ENCODE data around the gene CHRNG. TPM values are rescaled to one million over a fixed set of nuclear protein-coding genes. Genes with fewer than 3 reads are reported as not detected.

The CHRNG gene
- total and polyA plus RNA-seq, 2 experiments from 2014 or later, result not detected

GRCh38 chr2:232525791-232526371 lies 13.6 kb upstream of the CHRNG start, which contains the start of gene CHRND:
Gene CHRND, plus strand, starts transcription at chr2:232526160. Its CDS starts 56 bp downstream, at chr2:232526216.
- peaks cover 36% of the 10 kb centered on the region for H3K27me3 ChIP-seq
- DNase-seq (ENCODE audit: low spot score), result peak; percentile 55
- no peak within 1 kb of the TSS for H3K4me3 ChIP-seq
- H3K36me3 ChIP-seq (replicated peaks; ENCODE audit: insufficient read depth, low read depth), result no peaks in the 10 kb centered on the region
- H3K4me1 ChIP-seq (ENCODE audit: insufficient read depth), result peaks cover 10% of the 10 kb centered on the region
- H3K27ac ChIP-seq, result no peak within 1 kb of the TSS
- H4K20me1 ChIP-seq (ENCODE audit: insufficient read depth, poor library complexity, severe bottlenecking), result no peaks in the 10 kb centered on the region
- H3K9me2 ChIP-seq (replicated peaks; ENCODE audit: insufficient read depth), result no peaks in the 10 kb centered on the region
- TF ChIP-seq CTCF (IDR thresholded peaks at IDR 0.05; ENCODE audit: poor library complexity), result no peak
- TF ChIP-seq EZH2 (IDR thresholded peaks at IDR 0.05; ENCODE audit: borderline replicate concordance), result no peak
- TF ChIP-seq EZH2phosphoT487 (IDR thresholded peaks at IDR 0.05; ENCODE audit: low read depth, severe bottlenecking, unreplicated experiment), result no peak
- WGBS (ENCODE audit: low lambda C conversion rate, missing lambda C conversion rate), result 58% methylated on average over 8 of the region's 18 CpGs
- no peaks in the 10 kb centered on the region for H3K79me2 ChIP-seq
- no peaks in the 10 kb centered on the region for H3K9me3 ChIP-seq (ENCODE audit: low read depth)
- H2AFZ ChIP-seq, result no peak within 1 kb of the TSS
- no peak within 1 kb of the TSS for H3K4me2 ChIP-seq

GRCh38 chr2:232526372-232526941 lies 13.0 kb upstream of the CHRNG start:
- H3K27me3 ChIP-seq, result peaks cover 30% of the 10 kb centered on the region
- WGBS (ENCODE audit: low lambda C conversion rate, missing lambda C conversion rate), result 80% methylated on average over 12 of the region's 13 CpGs

GRCh38 chr2:232527905-232528470 lies 11.5 kb upstream of the CHRNG start:
- H3K36me3 ChIP-seq (replicated peaks; ENCODE audit: insufficient read depth, low read depth), result no peaks in the 10 kb centered on the region
- H2AFZ ChIP-seq, result no peak overlapping the region
- no peak overlapping the region for H3K4me3 ChIP-seq
- H3K27ac ChIP-seq, result no peak overlapping the region
- DNase-seq (ENCODE audit: low spot score), result no peak
- H3K27me3 ChIP-seq, result peaks cover 19% of the 10 kb centered on the region
- no peaks in the 10 kb centered on the region for H3K9me3 ChIP-seq (ENCODE audit: low read depth)
- no peak for TF ChIP-seq EZH2phosphoT487 (IDR thresholded peaks at IDR 0.05; ENCODE audit: low read depth, severe bottlenecking, unreplicated experiment)
- no peak for TF ChIP-seq CTCF (IDR thresholded peaks at IDR 0.05; ENCODE audit: poor library complexity)
- TF ChIP-seq EZH2 (IDR thresholded peaks at IDR 0.05; ENCODE audit: borderline replicate concordance), result no peak
- H3K4me1 ChIP-seq (ENCODE audit: insufficient read depth), result peaks cover 7% of the 10 kb centered on the region
- no peaks in the 10 kb centered on the region for H3K79me2 ChIP-seq
- H3K9me2 ChIP-seq (replicated peaks; ENCODE audit: insufficient read depth), result no peaks in the 10 kb centered on the region
- no peaks in the 10 kb centered on the region for H4K20me1 ChIP-seq (ENCODE audit: insufficient read depth, poor library complexity, severe bottlenecking)
- H3K4me2 ChIP-seq, result no peak overlapping the region
- WGBS (ENCODE audit: low lambda C conversion rate, missing lambda C conversion rate), result 83% methylated on average over 6 of the region's 6 CpGs

More at GRCh38 chr2:232526372-232526941, 13.0 kb upstream of the CHRNG start:
- H3K79me2 ChIP-seq, result no peaks in the 10 kb centered on the region
- H3K4me2 ChIP-seq, result no peak overlapping the region
- H3K4me3 ChIP-seq, result no peak overlapping the region
- H3K9me2 ChIP-seq (replicated peaks; ENCODE audit: insufficient read depth), result no peaks in the 10 kb centered on the region
- TF ChIP-seq EZH2phosphoT487 (IDR thresholded peaks at IDR 0.05; ENCODE audit: low read depth, severe bottlenecking, unreplicated experiment) (no peak), CTCF (IDR thresholded peaks at IDR 0.05; ENCODE audit: poor library complexity) (no peak), EZH2 (IDR thresholded peaks at IDR 0.05; ENCODE audit: borderline replicate concordance) (no peak)
- H4K20me1 ChIP-seq (ENCODE audit: insufficient read depth, poor library complexity, severe bottlenecking), result no peaks in the 10 kb centered on the region
- H3K4me1 ChIP-seq (ENCODE audit: insufficient read depth), result peaks cover 10% of the 10 kb centered on the region
- no peak overlapping the region for H3K27ac ChIP-seq
- H3K9me3 ChIP-seq (ENCODE audit: low read depth), result no peaks in the 10 kb centered on the region
- H3K36me3 ChIP-seq (replicated peaks; ENCODE audit: insufficient read depth, low read depth), result no peaks in the 10 kb centered on the region
- H2AFZ ChIP-seq, result no peak overlapping the region
- DNase-seq (ENCODE audit: low spot score), result no peak

All from hepatocyte (in vitro differentiated cells).